Activated naive CD4-positive, alpha-beta T cell treated with anti-CD3 and anti-CD28 coated beads, Interleukin-2, amount 50 U/mL, for 72 hours (primary cell): ENCODE measurements around the gene STOX2. TPM values are rescaled to one million over a fixed set of nuclear protein-coding genes. Genes with fewer than 3 reads are reported as not detected.

Experiments
- ATAC-seq, 2 donors: fragments of 150-1000 bp; cut with Tn5 transposase; 2 replicates each; pipeline ENCODE4 v1.10.0; 2021; ENCODE audit warnings: mild to moderate bottlenecking in 2 of 2, moderate library complexity in 2 of 2
- DNase-seq, 2 donors: peaks; one replicate each; pipeline ENCODE4 v3.0.0; 2021 to 2022; ENCODE audit warnings: low spot score in 2 of 2
- H3K27ac Mint-ChIP-seq, 2 donors: one replicate each; pipeline ENCODE4 v1.8.0; 2022; ENCODE audit warnings: mild to moderate bottlenecking in 2 of 2, mixed read lengths in 2 of 2
- H3K36me3 Mint-ChIP-seq, 2 donors: one replicate each; pipeline ENCODE4 v1.8.0; 2022; ENCODE audit warnings: mixed read lengths in 2 of 2
- H3K9me3 Mint-ChIP-seq, 2 donors: one replicate each; pipeline ENCODE4 v1.8.0; 2022; ENCODE audit warnings: mixed read lengths in 2 of 2
- total RNA-seq, 2 donors: library from RNA; stranded (reverse); gene quantifications; one replicate each; pipeline ENCODE4 v1.2.3, GENCODE V29; 2022

STOX2 gene
- not detected for total RNA-seq

- DNase-seq (peak in 1 of 2 donors; percentile 40), ATAC-seq (peak in 1 of 2 donors; percentile 86)
- Mint-ChIP-seq H3K27ac (no peak within 1 kb of the TSS), H3K9me3 (peaks cover 0 to 3% of the 10 kb centered on the region in 2 donors), H3K36me3 (peaks cover 0 to 5% of the 10 kb centered on the region in 2 donors)
Measured at GRCh38 chr4:183905081-183905592, at the start of gene STOX2. Gene STOX2, plus strand, starts transcription at chr4:183905307. Its CDS starts 1,484 bp downstream, at chr4:183906791.

- Mint-ChIP-seq H3K27ac (no peak overlapping the region), H3K9me3 (no peaks in the 10 kb centered on the region), H3K36me3 (no peaks in the 10 kb centered on the region)
- DNase-seq (no peak), ATAC-seq (no peak)
Measured at GRCh38 chr4:183855323-183856190, 49.5 kb upstream of the STOX2 start.

DNA sequence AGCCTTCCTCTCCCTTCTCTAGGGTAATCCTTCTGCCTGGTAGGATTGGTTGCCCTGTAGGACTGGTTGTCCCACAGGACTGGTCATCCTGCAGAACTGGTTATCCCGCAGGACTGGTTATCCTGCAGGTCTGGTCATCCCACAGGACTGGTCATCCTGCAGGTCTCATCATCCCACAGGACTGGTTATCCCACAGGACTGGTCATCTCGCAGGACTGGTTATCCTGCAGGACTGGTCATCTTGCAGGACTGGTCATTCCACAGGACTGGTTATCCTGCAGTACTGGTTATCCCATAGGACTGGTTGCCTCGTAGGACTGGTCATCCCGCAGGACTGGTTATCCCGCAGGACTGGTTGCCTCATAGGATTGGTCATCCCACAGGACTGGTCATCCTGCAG is 48.1 kb upstream of the STOX2 start:
- Mint-ChIP-seq H3K27ac (no peak overlapping the region), H3K36me3 (no peaks in the 10 kb centered on the region), H3K9me3 (no peaks in the 10 kb centered on the region)
- DNase-seq, result no peak
- no peak for ATAC-seq

GRCh38 chr4:183858011-183858615 is 47.0 kb upstream of the STOX2 start:
- H3K9me3 Mint-ChIP-seq, result no peaks in the 10 kb centered on the region
- no peak for ATAC-seq
- peak overlapping the region in 1 of 2 donors; percentile 39 for H3K27ac Mint-ChIP-seq
- DNase-seq, result no peak
- no peaks in the 10 kb centered on the region for H3K36me3 Mint-ChIP-seq

DNA sequence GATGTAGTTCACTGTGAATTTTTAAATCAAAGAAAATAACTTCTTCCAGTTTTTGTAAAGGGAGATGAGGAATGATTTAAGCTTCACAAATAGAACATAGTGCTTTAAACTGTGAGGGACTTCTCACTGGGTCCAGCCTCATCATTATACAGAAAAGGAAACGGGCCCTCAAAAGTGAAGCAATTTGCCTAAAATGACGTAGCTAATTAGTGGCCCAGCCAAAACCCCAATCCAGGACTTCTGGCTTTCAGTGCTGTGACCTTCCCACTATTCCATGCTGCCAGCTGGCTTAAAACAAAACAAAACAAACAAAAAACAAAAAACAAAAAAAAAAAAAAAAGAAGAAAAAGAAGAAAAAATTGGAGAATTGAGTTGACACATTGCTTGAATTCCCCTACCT is 45.0 kb upstream of the STOX2 start:
- Mint-ChIP-seq H3K27ac (no peak overlapping the region), H3K36me3 (no peaks in the 10 kb centered on the region), H3K9me3 (no peaks in the 10 kb centered on the region)
- DNase-seq (no peak), ATAC-seq (no peak)

- DNase-seq, result no peak
- Mint-ChIP-seq H3K36me3 (no peaks in the 10 kb centered on the region), H3K27ac (no peak overlapping the region), H3K9me3 (no peaks in the 10 kb centered on the region)
- no peak for ATAC-seq
Measured at GRCh38 chr4:183860731-183861130, 44.4 kb upstream of the STOX2 start.

- DNase-seq, result no peak
- H3K36me3 Mint-ChIP-seq, result no peaks in the 10 kb centered on the region
- no peak for ATAC-seq
- H3K27ac Mint-ChIP-seq, result no peak overlapping the region
- no peaks in the 10 kb centered on the region for H3K9me3 Mint-ChIP-seq
Measured at GRCh38 chr4:183861426-183861825, 43.7 kb upstream of the STOX2 start.

GRCh38 chr4:183863155-183863825 is 41.8 kb upstream of the STOX2 start:
- no peaks in the 10 kb centered on the region for H3K9me3 Mint-ChIP-seq
- H3K27ac Mint-ChIP-seq, result no peak overlapping the region
- ATAC-seq (no peak), DNase-seq (no peak)
- H3K36me3 Mint-ChIP-seq, result no peaks in the 10 kb centered on the region

DNA sequence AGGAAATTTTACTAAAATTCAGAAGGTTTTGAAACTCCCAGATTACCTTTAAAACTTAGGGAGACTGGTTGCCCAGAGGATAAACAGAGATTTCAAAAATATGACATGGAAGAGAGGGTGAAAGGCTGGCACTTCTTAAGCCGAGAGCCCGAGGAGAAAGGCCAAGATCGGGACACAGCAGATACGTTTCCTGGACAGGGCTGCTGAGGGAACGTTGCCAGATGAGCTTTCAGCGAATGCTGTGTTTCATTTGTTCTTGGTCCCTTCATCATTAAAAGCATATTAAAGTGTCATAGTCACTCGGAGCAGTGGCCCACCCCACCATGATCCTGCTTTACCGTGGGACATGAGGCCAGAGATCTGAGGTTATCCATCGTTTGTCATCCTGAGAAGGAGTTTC is 37.9 kb upstream of the STOX2 start:
- Mint-ChIP-seq H3K9me3 (no peaks in the 10 kb centered on the region), H3K36me3 (no peaks in the 10 kb centered on the region), H3K27ac (no peak overlapping the region)
- no peak for ATAC-seq
- DNase-seq, result no peak

DNA sequence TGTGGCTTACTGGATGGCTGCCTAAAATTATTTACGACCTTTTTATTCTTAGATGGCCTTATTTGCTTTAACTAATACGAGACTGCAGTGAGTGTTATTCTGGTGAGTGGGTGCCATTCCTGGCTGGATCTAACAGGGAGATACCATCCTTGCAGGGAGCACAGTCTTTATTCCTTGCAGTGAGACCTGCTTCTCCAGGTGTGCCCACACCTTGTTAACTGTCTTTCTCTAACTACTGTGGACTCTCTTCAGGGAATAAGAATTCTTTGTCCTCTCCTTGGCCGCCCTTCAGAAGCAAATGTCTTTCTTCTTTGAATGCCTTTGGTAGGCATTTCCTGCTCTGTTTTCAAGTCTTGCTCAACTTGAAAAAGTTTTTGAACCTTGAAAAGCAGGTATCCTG is 34.1 kb upstream of the STOX2 start:
- Mint-ChIP-seq H3K27ac (no peak overlapping the region), H3K36me3 (no peaks in the 10 kb centered on the region), H3K9me3 (no peaks in the 10 kb centered on the region)
- ATAC-seq (no peak), DNase-seq (no peak)

DNA sequence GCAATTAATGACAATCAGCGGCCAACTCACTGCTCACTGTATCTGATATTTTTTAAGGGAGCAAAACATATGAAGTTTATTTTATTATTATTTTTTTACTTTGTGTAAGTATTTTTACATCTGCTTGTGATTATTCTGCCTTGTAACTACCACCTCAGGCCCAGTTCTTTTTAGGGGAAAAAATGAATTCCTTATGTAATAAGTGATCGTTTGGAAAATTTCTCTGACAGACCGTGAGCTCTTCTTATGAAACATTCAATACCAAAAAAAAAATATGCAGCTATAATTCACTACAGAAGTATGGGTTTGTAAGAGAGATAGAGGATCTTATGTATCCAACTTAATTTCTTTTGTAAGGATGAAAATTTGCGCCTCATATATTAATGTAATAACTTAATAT is 33.5 kb upstream of the STOX2 start:
- ATAC-seq, result no peak
- H3K36me3 Mint-ChIP-seq, result no peaks in the 10 kb centered on the region
- no peak for DNase-seq
- no peak overlapping the region for H3K27ac Mint-ChIP-seq
- H3K9me3 Mint-ChIP-seq, result no peaks in the 10 kb centered on the region

DNA sequence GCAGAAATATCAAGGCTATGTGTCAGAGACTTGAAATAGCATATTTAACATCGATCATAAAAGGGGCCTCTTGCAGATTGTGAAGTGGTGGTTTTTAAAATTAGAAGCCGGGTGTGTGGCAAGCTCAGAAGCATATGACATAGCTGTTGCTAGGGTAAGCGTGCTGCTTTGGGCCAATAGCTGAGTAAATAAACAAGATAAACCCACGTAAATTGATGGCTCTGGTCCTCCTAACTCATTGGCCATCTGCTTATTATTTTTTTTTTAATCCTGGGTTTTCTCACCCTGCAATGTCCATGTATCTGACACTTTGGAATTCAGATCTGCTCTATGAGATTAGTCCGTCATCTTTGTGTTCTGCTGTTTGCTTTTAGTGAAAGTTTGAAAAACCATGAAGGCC is 32.6 kb upstream of the STOX2 start:
- Mint-ChIP-seq H3K27ac (no peak overlapping the region), H3K9me3 (no peaks in the 10 kb centered on the region), H3K36me3 (no peaks in the 10 kb centered on the region)
- ATAC-seq (no peak), DNase-seq (no peak)

GRCh38 chr4:183873409-183874185 is 31.5 kb upstream of the STOX2 start:
- Mint-ChIP-seq H3K9me3 (no peaks in the 10 kb centered on the region), H3K36me3 (no peaks in the 10 kb centered on the region), H3K27ac (no peak overlapping the region)
- no peak for ATAC-seq
- no peak for DNase-seq

GRCh38 chr4:183875251-183875825 is 29.8 kb upstream of the STOX2 start:
- no peaks in the 10 kb centered on the region for H3K36me3 Mint-ChIP-seq
- ATAC-seq (no peak), DNase-seq (no peak)
- no peaks in the 10 kb centered on the region for H3K9me3 Mint-ChIP-seq
- no peak overlapping the region for H3K27ac Mint-ChIP-seq

DNA sequence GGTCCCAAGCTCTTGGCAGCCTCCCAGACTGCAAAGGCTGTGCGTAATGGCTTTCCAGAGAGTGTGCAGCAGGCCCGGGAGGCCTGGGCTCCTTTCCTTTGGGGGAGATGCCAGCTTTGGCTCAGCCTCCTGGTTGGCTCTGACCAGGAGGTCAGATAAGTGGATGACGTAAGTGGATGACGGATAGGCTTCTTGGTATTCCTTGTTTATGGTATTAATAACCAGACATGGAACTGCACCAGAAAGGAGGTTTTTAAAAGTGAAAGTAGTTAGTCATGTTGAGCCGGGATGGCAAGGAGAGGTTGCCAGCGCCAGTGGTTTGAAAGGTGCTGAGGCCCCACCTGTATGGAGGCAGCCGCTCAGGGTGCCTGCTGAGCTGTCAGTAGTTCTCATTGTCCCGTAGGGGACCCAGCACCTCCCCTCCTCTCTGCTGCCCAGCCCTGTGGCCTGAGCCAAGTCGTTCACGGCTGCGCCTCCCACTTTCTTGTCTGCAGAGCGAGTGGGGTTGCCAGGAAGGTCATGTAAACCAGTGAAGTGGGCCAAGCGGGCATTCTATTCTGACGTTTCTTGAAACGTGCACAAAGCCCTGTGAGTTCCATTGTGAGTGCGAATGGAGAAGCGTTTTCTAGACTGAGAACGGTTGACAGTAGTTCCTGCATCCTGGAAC is 28.7 kb upstream of the STOX2 start:
- Mint-ChIP-seq H3K27ac (no peak overlapping the region), H3K36me3 (no peaks in the 10 kb centered on the region), H3K9me3 (no peaks in the 10 kb centered on the region)
- ATAC-seq, result no peak
- DNase-seq, result no peak
